Suprapubic skin (tissue), 4 donors: Measurements from ENCODE around the gene FYN. TPM values are rescaled to one million over a fixed set of nuclear protein-coding genes. Genes with fewer than 3 reads are reported as not detected.

Experiments
- DNase-seq, 2 donors: peaks; one replicate each; pipeline ENCODE4 v3.0.0-alpha.2; 2019; ENCODE audit warnings: low spot score in 2 of 2
- H3K27ac ChIP-seq: fragments of 200-600 bp; sonication (generic); one replicate; pipeline ENCODE4 v1.5.1; 2019
- H3K27me3 ChIP-seq: fragments of 200-600 bp; sonication (generic); one replicate; pipeline ENCODE4 v1.5.1; 2019
- H3K36me3 ChIP-seq: fragments of 200-600 bp; sonication (generic); one replicate; pipeline ENCODE4 v1.5.1; 2019
- H3K4me1 ChIP-seq: fragments of 200-600 bp; sonication (generic); one replicate; pipeline ENCODE4 v1.5.1; 2019
- H3K4me3 ChIP-seq: fragments of 200-600 bp; sonication (generic); one replicate; pipeline ENCODE4 v1.5.1; 2019; ENCODE audit warnings: mild to moderate bottlenecking
- H3K9me3 ChIP-seq: fragments of 200-600 bp; sonication (generic); one replicate; pipeline ENCODE4 v1.5.1; 2019
- CTCF ChIP-seq, 2 donors: fragments of 200-600 bp in 1 of 2; fragments of 450-650 bp in 1 of 2; sonication (generic) in 1 of 2; IDR thresholded peaks; one replicate each; pipeline ENCODE4 v1.5.1; 2016 to 2019; ENCODE audit warnings: antibody characterized with exemption in 2 of 2, mild to moderate bottlenecking in 1 of 2, moderate library complexity in 1 of 2
- EP300 ChIP-seq: sonication (generic); formaldehyde crosslinking; IDR thresholded peaks from one replicate; pipeline ENCODE4 v1.6.1; 2017; ENCODE audit warnings: antibody characterized with exemption
- POLR2A ChIP-seq, 2 donors: fragments of 450-650 bp; IDR thresholded peaks; one replicate each; pipeline ENCODE4 v1.6.1; 2017; ENCODE audit warnings: antibody characterized with exemption in 2 of 2, mild to moderate bottlenecking in 2 of 2, moderate library complexity in 2 of 2
- POLR2AphosphoS5 ChIP-seq, 3 donors: sonication (generic); formaldehyde crosslinking; IDR thresholded peaks; one replicate each; pipeline ENCODE4 v1.6.1; 2017; ENCODE audit warnings: antibody characterized with exemption in 3 of 3
- WGBS: methylation state at CpG from one replicate; pipeline ENCODE4 v1.1.5; 2018; 5-methylcytosine and 5-hydroxymethylcytosine counted together
- total RNA-seq, 4 donors: library from RNA; depleted of rRNA; stranded (reverse); fragments of >200 nt; gene quantifications; one replicate each; pipeline ENCODE4 v1.1.0, GENCODE V29; 2016

The FYN gene
- total RNA-seq, 4 donors from 2014 or later = 36.6 to 89.6 (median 67.3) TPM

DNA sequence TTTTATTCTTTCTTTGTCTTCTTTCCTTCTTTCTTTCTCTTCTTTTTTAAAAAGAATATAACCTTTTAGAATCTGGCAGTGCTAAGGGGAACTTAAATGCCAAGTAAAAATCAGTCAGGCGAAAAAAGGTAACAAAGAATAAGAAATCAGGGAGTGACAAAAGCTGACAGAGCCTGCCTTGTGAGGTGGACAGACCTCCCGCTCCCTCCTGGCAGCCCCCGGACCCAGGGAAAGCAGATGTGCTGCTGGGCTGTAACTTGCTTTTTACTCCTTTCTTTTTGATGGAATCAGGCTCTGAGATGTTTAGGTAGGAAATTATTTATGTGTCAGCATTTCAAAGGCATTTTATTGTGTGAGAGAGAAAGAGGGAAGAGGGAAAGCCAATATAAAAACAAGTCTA is 172.1 kb downstream of the FYN start:
- Histone ChIP-seq H3K9me3 (no peaks in the 10 kb centered on the region), H3K4me3 (no peak overlapping the region)
- TF ChIP-seq POLR2AphosphoS5 (IDR thresholded peaks at IDR 0.05) = no peak
- TF ChIP-seq EP300 = no peak

DNA sequence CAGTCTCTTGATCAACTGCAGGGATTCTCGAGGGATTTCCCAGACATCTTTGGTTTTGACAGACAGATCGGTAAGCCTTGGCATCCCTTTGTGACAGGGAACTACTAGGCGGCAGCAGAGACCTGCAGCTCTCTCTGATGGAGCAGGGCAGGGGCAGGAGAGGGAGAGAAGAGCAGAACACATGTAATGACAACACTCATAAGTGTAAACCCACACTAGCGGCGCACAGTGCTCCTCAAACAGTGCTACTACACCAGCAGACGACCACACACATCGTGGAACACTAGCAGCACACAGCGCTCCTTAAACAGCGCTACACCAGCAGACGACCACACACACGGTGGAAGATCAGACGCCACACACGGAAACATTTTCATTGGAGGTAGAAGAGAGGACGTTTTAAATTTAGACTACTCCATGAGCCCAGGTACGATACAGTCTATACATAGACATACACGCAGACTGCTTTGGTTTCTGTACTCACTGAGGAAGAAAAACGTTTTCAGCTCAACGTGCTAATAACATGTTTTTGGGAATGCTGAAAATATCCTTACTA is 173.0 kb downstream of the FYN start:
- no peaks in the 10 kb centered on the region for H3K9me3 ChIP-seq
- no peak overlapping the region for H3K27ac ChIP-seq
- TF ChIP-seq POLR2AphosphoS5 (IDR thresholded peaks at IDR 0.05) (no peak), EP300 (no peak), CTCF (IDR thresholded peaks at IDR 0.05) (no peak), POLR2A (IDR thresholded peaks at IDR 0.05) (no peak)
- H3K36me3 ChIP-seq = peaks cover 34% of the 10 kb centered on the region
- 96% methylated on average over 18 of the region's 18 CpGs for WGBS
- H3K4me1 ChIP-seq = no peaks in the 10 kb centered on the region
- no peak for DNase-seq
- H3K4me3 ChIP-seq = no peak overlapping the region
- no peaks in the 10 kb centered on the region for H3K27me3 ChIP-seq

More for the DNA sequence above, 172.1 kb downstream of the FYN start:
- Histone ChIP-seq H3K36me3 (peaks cover 34% of the 10 kb centered on the region), H3K27me3 (no peaks in the 10 kb centered on the region), H3K27ac (no peak overlapping the region), H3K4me1 (no peaks in the 10 kb centered on the region)
- WGBS = 81% methylated on average over 3 of the region's 3 CpGs
- no peak for DNase-seq

DNA sequence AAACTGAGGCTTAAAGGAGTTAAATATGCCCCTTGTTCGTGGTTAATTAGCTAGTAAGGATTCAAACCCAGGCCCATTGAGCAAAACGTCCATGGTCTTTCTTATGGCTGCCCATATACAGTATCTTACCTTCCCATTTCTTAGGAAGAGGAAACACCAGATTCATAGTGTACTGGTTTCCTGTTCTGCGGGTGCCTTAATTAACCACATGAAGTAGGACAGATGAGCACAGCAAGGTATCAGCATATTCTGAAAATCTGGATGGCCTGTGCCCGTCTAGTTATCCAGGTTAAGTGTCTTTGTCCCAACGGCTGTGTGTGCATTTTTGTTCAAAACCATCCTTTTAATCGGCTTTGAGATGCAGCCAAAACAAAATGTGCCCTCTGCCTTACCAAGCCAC is 174.1 kb downstream of the FYN start:
- no peak overlapping the region for H3K27ac ChIP-seq
- H3K4me3 ChIP-seq = no peak overlapping the region
- WGBS = 87% methylated on average over 6 of the region's 6 CpGs
- no peaks in the 10 kb centered on the region for H3K4me1 ChIP-seq
- TF ChIP-seq CTCF (IDR thresholded peaks at IDR 0.05) (no peak), POLR2A (IDR thresholded peaks at IDR 0.05) (no peak), EP300 (no peak), POLR2AphosphoS5 (IDR thresholded peaks at IDR 0.05) (no peak)
- H3K36me3 ChIP-seq = peaks cover 35% of the 10 kb centered on the region
- no peaks in the 10 kb centered on the region for H3K9me3 ChIP-seq
- no peaks in the 10 kb centered on the region for H3K27me3 ChIP-seq
- DNase-seq = no peak

DNA sequence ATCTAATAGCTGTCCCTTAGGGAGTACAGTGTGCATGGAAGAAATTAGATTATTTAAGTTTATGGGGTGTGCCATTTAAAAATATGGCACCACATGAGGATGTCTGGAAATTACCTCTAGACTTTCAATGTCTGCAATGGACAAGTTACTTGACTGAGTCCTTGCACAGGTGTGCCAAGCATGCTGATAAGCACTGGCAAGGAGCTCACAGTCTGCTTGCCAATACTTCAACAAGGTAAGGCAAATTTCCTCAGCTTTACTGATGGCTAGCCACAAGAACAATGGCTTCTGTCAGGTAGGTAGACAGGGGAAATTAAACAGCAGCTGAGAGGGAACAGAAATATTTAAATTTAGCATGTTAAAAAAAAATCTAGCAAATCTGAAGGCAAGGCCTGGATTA is 176.4 kb downstream of the FYN start:
- peaks cover 16% of the 10 kb centered on the region for H3K4me1 ChIP-seq
- no peak overlapping the region for H3K27ac ChIP-seq
- H3K27me3 ChIP-seq = no peaks in the 10 kb centered on the region
- peaks cover 25% of the 10 kb centered on the region for H3K36me3 ChIP-seq
- no peak overlapping the region for H3K4me3 ChIP-seq
- no peak for DNase-seq
- H3K9me3 ChIP-seq = no peaks in the 10 kb centered on the region
- TF ChIP-seq POLR2A (IDR thresholded peaks at IDR 0.05) (no peak), CTCF (IDR thresholded peaks at IDR 0.05) (no peak), EP300 (no peak), POLR2AphosphoS5 (IDR thresholded peaks at IDR 0.05) (no peak)

GRCh38 chr6:111692327-111693164 is 180.7 kb downstream of the FYN start:
- no peak overlapping the region for H3K4me3 ChIP-seq
- H3K9me3 ChIP-seq = no peaks in the 10 kb centered on the region
- WGBS = 70% methylated on average over 17 of the region's 17 CpGs
- H3K27ac ChIP-seq = no peak overlapping the region
- H3K27me3 ChIP-seq = no peaks in the 10 kb centered on the region
- H3K36me3 ChIP-seq = peaks cover 27% of the 10 kb centered on the region
- peaks cover 19% of the 10 kb centered on the region for H3K4me1 ChIP-seq
- no peak for DNase-seq
- TF ChIP-seq EP300 (no peak), CTCF (IDR thresholded peaks at IDR 0.05) (no peak), POLR2AphosphoS5 (IDR thresholded peaks at IDR 0.05) (no peak), POLR2A (IDR thresholded peaks at IDR 0.05) (no peak)
